Spleen (tissue), 11 donors: ENCODE results near the gene DAP3. TPM values are rescaled to one million over a fixed set of nuclear protein-coding genes. Genes with fewer than 3 reads are reported as not detected.

Experiments
- DNase-seq: peaks from one replicate; pipeline ENCODE4 v3.0.0-alpha.2; 2020
- H3K27ac ChIP-seq, 8 donors: fragments of 200-600 bp; sonication (generic) in 7 of 8; 1 replicate in 4 of 8; 2 replicates in 4 of 8; pipeline versions ENCODE4 v1.5.0 to v1.8.0; 2016 to 2021; ENCODE audit warnings: inconsistent platforms in 4 of 8, mild to moderate bottlenecking in 4 of 8, moderate library complexity in 1 of 8
- H3K27me3 ChIP-seq, 7 donors: fragments of 200-600 bp; sonication (generic) in 6 of 7; replicated peaks in 1 of 7; 1 replicate in 4 of 7; 2 replicates in 3 of 7; pipeline versions ENCODE4 v1.5.0 to v1.8.0; 2016 to 2021; ENCODE audit warnings: inconsistent platforms in 3 of 7, mild to moderate bottlenecking in 1 of 7
- H3K36me3 ChIP-seq, 6 donors: fragments of 200-600 bp; sonication (generic) in 5 of 6; 1 replicate in 4 of 6; 2 replicates in 2 of 6; pipeline versions ENCODE4 v1.5.0 to v1.8.0; 2016 to 2021; ENCODE audit warnings: inconsistent platforms in 2 of 6
- H3K4me1 ChIP-seq, 6 donors: fragments of 200-600 bp; sonication (generic) in 5 of 6; 1 replicate in 3 of 6; 2 replicates in 3 of 6; pipeline versions ENCODE4 v1.5.0 to v1.8.0; 2016 to 2021; ENCODE audit warnings: inconsistent platforms in 3 of 6
- H3K4me3 ChIP-seq, 8 donors: fragments of 200-600 bp; sonication (generic) in 7 of 8; 1 replicate in 4 of 8; 2 replicates in 4 of 8; pipeline versions ENCODE4 v1.5.0 to v1.8.0; 2016 to 2021; ENCODE audit warnings: inconsistent platforms in 4 of 8, mild to moderate bottlenecking in 4 of 8, moderate library complexity in 2 of 8
- H3K9me3 ChIP-seq, 8 donors: fragments of 200-600 bp; sonication (generic) in 7 of 8; 1 replicate in 4 of 8; 2 replicates in 4 of 8; pipeline versions ENCODE4 v1.5.0 to v1.8.0; 2016 to 2021; ENCODE audit warnings: inconsistent platforms in 4 of 8
- POLR2A ChIP-seq, 3 donors: fragments of 450-650 bp; IDR thresholded peaks; one replicate each; pipeline ENCODE4 v1.5.1; 2017; ENCODE audit warnings: antibody characterized with exemption in 3 of 3, mild to moderate bottlenecking in 1 of 3
- POLR2AphosphoS5 ChIP-seq, 3 donors: sonication (generic); formaldehyde crosslinking; IDR thresholded peaks; one replicate each; pipeline ENCODE4 v1.5.1; 2017; ENCODE audit warnings: antibody characterized with exemption in 3 of 3
- WGBS, 5 donors: extraction: QIAGEN DNeasy Blood & Tissue Kit in 3 of 5; methylation state at CpG; one replicate each; pipeline versions ENCODE4 v1.1.5 to v1.1.7; 2013 to 2018; 5-methylcytosine and 5-hydroxymethylcytosine counted together
- intact Hi-C: fragments of 100-400 bp; cut with DNase I; formaldehyde crosslinking; loops from one replicate; pipeline ENCODE4 v1.15.0; 2023; ENCODE audit warnings: low total_unique reads
- polyA plus RNA-seq, 3 donors: library from polyadenylated mRNA; stranded (reverse); fragments of 200-250 nt; gene quantifications; one replicate each; pipeline ENCODE4 v1.2.1, GENCODE V29; 2013
- total RNA-seq, 7 donors: library from RNA; depleted of rRNA in 3 of 7; stranded (reverse); fragments of >200 nt in 3 of 7; fragmentation: NEBNext Ultra II Directional in 4 of 7; extraction: Animal tissue kit (Norgen Biotek cat#: 25700) in 4 of 7; gene quantifications; one replicate each; pipeline versions ENCODE4 v1.1.0 to v1.2.1, GENCODE V29; 2016 to 2021
- TF ChIP-seq, protein P1 (sequence below), 11 experiments: fragments of 200-600 bp in 7 of 11; fragments of 450-650 bp in 4 of 11; sonication (generic) in 4 of 11; IDR thresholded peaks in 8 of 11; conservative IDR thresholded peaks in 3 of 11; 1 replicate in 7 of 11; 2 replicates in 4 of 11; pipeline versions ENCODE4 v1.4.0 to v1.8.0; 2016 to 2021; ENCODE audit warnings: antibody characterized with exemption in 11 of 11, inconsistent platforms in 4 of 11, mild to moderate bottlenecking in 1 of 11
- donor health status: healthy with polysubstance abuse.
- donor health status: DM: no; HTN: no; CAD: no; lungs with moderate emphysema.
- donor health status: DM: no; HTN: no; CAD: no.
- donor health status: Bipolar disorder and iron deficiency.
- donor health status: healthy.
- donor health status: DM: no; HTN: no; CAD: no.
- donor health status: DM: yes; HTN: yes; CAD: no.

The DAP3 gene
- total and polyA plus RNA-seq, 10 donors = 87.3 to 150 (median 99.5) TPM

- DNase-seq = no peak
- H3K27me3 ChIP-seq = no peaks in the 10 kb centered on the region
- 93 to 99% (median 96%) methylated on average over 3 to 4 of the region's 4 CpGs for WGBS, 5 donors
- H3K4me1 ChIP-seq = peaks cover 0 to 11% (median 0%) of the 10 kb centered on the region in 6 donors
- peaks cover 0 to 92% (median 17%) of the 10 kb centered on the region in 6 donors for H3K36me3 ChIP-seq
- intact Hi-C loops = no loop called here
- TF ChIP-seq, protein P1, sequence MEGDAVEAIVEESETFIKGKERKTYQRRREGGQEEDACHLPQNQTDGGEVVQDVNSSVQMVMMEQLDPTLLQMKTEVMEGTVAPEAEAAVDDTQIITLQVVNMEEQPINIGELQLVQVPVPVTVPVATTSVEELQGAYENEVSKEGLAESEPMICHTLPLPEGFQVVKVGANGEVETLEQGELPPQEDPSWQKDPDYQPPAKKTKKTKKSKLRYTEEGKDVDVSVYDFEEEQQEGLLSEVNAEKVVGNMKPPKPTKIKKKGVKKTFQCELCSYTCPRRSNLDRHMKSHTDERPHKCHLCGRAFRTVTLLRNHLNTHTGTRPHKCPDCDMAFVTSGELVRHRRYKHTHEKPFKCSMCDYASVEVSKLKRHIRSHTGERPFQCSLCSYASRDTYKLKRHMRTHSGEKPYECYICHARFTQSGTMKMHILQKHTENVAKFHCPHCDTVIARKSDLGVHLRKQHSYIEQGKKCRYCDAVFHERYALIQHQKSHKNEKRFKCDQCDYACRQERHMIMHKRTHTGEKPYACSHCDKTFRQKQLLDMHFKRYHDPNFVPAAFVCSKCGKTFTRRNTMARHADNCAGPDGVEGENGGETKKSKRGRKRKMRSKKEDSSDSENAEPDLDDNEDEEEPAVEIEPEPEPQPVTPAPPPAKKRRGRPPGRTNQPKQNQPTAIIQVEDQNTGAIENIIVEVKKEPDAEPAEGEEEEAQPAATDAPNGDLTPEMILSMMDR (IDR thresholded peaks at IDR 0.05 in 8 of 11, conservative IDR thresholded peaks at IDR 0.05 in 3 of 11) = no peak
- no peak for TF ChIP-seq POLR2A (IDR thresholded peaks at IDR 0.05)
- TF ChIP-seq POLR2AphosphoS5 (IDR thresholded peaks at IDR 0.05) = no peak
- H3K4me3 ChIP-seq = no peak overlapping the region
- no peak overlapping the region for H3K27ac ChIP-seq
- no peaks in the 10 kb centered on the region for H3K9me3 ChIP-seq
Measured at GRCh38 chr1:155719703-155720102, 30.8 kb downstream of the DAP3 start.

DNA sequence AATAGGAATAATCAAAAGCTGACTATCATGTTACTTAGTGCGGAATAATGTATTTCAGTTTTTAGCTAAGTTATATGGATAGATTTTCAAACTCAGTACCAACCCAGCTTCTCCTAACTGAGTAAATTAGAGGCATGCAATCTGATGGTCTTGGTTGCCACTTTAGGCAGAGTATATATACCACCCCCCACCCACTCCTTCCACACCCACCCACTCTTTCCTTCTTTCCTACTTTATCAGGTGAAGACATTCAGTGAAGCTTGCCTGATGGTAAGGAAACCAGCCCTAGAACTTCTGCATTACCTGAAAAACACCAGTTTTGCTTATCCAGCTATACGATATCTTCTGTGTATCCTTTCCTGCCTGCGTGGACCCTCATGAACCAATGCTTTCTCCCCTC, 36.3 kb downstream of the DAP3 start:
- Histone ChIP-seq H3K36me3 (peaks cover 0 to 96% (median 23%) of the 10 kb centered on the region in 6 donors), H3K4me1 (no peaks in the 10 kb centered on the region), H3K27ac (no peak overlapping the region), H3K9me3 (no peaks in the 10 kb centered on the region), H3K27me3 (no peaks in the 10 kb centered on the region), H3K4me3 (no peak overlapping the region)
- no peak for DNase-seq
- TF ChIP-seq POLR2A (IDR thresholded peaks at IDR 0.05) = no peak
- no peak for TF ChIP-seq POLR2AphosphoS5 (IDR thresholded peaks at IDR 0.05)
- TF ChIP-seq, protein P1 (IDR thresholded peaks at IDR 0.05 in 8 of 11, conservative IDR thresholded peaks at IDR 0.05 in 3 of 11) = no peak
- intact Hi-C loops = no loop called here
- WGBS, 5 donors = 93 to 99% (median 97%) methylated on average over 3 of the region's 3 CpGs

- H3K9me3 ChIP-seq = no peaks in the 10 kb centered on the region
- no peak overlapping the region for H3K27ac ChIP-seq
- no peak for DNase-seq
- peaks cover 0 to 96% (median 30%) of the 10 kb centered on the region in 6 donors for H3K36me3 ChIP-seq
- H3K27me3 ChIP-seq = no peaks in the 10 kb centered on the region
- WGBS, 5 donors = 62 to 67% (median 65%) methylated on average over 11 to 12 of the region's 12 CpGs
- no peak for TF ChIP-seq POLR2AphosphoS5 (IDR thresholded peaks at IDR 0.05)
- TF ChIP-seq, protein P1 (IDR thresholded peaks at IDR 0.05 in 8 of 11, conservative IDR thresholded peaks at IDR 0.05 in 3 of 11) = peak in 10 of 11 experiments; percentile 34 to 74 (median 61)
- H3K4me1 ChIP-seq = no peaks in the 10 kb centered on the region
- intact Hi-C loops = no loop called here
- H3K4me3 ChIP-seq = no peak overlapping the region
Measured at GRCh38 chr1:155729031-155729898, 40.4 kb downstream of the DAP3 start.

DNA sequence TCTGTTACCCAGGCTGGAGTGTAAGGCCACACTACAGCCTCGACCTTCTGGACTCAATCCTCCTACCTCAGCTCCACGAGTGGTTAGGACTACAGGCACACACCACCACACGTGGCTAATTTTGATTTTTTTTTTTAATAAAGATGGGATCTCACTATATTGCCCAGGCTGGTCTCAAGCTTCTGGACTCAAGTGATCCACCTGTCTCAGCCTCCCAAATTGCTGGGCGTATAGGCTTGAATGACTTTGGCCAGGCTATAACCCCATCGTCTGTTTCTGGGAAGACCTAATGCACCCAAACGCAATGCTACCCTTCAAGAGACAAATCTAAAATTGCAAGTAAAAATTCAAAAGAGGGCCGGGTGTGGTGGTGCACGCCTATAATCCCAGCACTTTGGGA, 52.1 kb downstream of the DAP3 start:
- Histone ChIP-seq H3K36me3 (peaks cover 0 to 34% (median 30%) of the 10 kb centered on the region in 6 donors), H3K9me3 (no peaks in the 10 kb centered on the region), H3K4me3 (no peak overlapping the region), H3K27ac (no peak overlapping the region), H3K27me3 (no peaks in the 10 kb centered on the region), H3K4me1 (peaks cover 0 to 9% (median 8%) of the 10 kb centered on the region in 6 donors)
- no peak for DNase-seq
- intact Hi-C loops = no loop called here
- TF ChIP-seq, protein P1 (IDR thresholded peaks at IDR 0.05 in 8 of 11, conservative IDR thresholded peaks at IDR 0.05 in 3 of 11) = no peak
- TF ChIP-seq POLR2AphosphoS5 (IDR thresholded peaks at IDR 0.05) = no peak
- TF ChIP-seq POLR2A (IDR thresholded peaks at IDR 0.05) = no peak
- WGBS, 5 donors = 82 to 95% (median 93%) methylated on average over 8 of the region's 8 CpGs
